HepG2 (cell line): ENCODE data around the gene IL3RA. TPM values are rescaled to one million over a fixed set of nuclear protein-coding genes. Genes with fewer than 3 reads are reported as not detected.

ENCODE experiments used
- AGO2 ChIP-seq: fragments of 200-400 bp; formaldehyde crosslinking; optimal IDR thresholded peaks from 2 replicates; pipeline ENCODE3; 2017; ENCODE audit warnings: mild to moderate bottlenecking, low read depth, low read length, moderate library complexity
- E2F2 ChIP-seq: sonication (generic); formaldehyde crosslinking; IDR thresholded peaks from 2 replicates; pipeline ENCODE4 v1.4.0; 2020; ENCODE audit warnings: missing genetic modification reagents, borderline replicate concordance
- HNRNPH1 ChIP-seq: fragments of 200-400 bp; formaldehyde crosslinking; optimal IDR thresholded peaks from 2 replicates; pipeline ENCODE3; 2017; ENCODE audit warnings: mild to moderate bottlenecking, low read depth, low read length
- HNRNPLL ChIP-seq: fragments of 200-400 bp; formaldehyde crosslinking; IDR thresholded peaks from 2 replicates; pipeline ENCODE4 v1.6.1; 2017; ENCODE audit warnings: mild to moderate bottlenecking, low read depth, low read length; ENCODE audit not compliant: poor library complexity, severe bottlenecking
- MIER2 ChIP-seq: IDR thresholded peaks from 2 replicates; pipeline ENCODE4 v1.6.1; 2016; ENCODE audit warnings: missing biosample characterization, missing genetic modification reagents
- MYC ChIP-seq: sonication (generic); formaldehyde crosslinking; IDR thresholded peaks from 2 replicates; pipeline ENCODE4 v1.9.0; 2021; ENCODE audit warnings: missing genetic modification reagents, borderline replicate concordance
- NCOR1 ChIP-seq: fragments of 200-600 bp; sonication (generic); IDR thresholded peaks from 2 replicates; pipeline ENCODE4 v1.7.0; 2017; ENCODE audit warnings: antibody characterized with exemption, low read length, borderline replicate concordance
- NONO ChIP-seq, 2 experiments: fragments of 450-650 bp in 1 of 2; sonication (generic) in 1 of 2; formaldehyde crosslinking in 1 of 2; IDR thresholded peaks in 1 of 2; conservative IDR thresholded peaks in 1 of 2; 2 replicates each; pipeline versions ENCODE4 v1.6.1 to v1.8.0; 2017 to 2022; ENCODE audit warnings: mild to moderate bottlenecking in 1 of 2, missing genetic modification reagents in 1 of 2, moderate library complexity in 1 of 2
- PATZ1 ChIP-seq: sonication (generic); formaldehyde crosslinking; IDR thresholded peaks from 2 replicates; pipeline ENCODE4 v1.4.0; 2020; ENCODE audit warnings: missing genetic modification reagents
- SP2 ChIP-seq: sonication (generic); formaldehyde crosslinking; IDR thresholded peaks from 2 replicates; pipeline ENCODE4 v1.5.1; 2020; ENCODE audit warnings: mild to moderate bottlenecking, missing genetic modification reagents
- THAP7 ChIP-seq: sonication (generic); formaldehyde crosslinking; IDR thresholded peaks from 2 replicates; pipeline ENCODE4 v1.8.1; 2023; ENCODE audit warnings: mild to moderate bottlenecking, missing genetic modification reagents
- ZBTB37 ChIP-seq: sonication (generic); formaldehyde crosslinking; IDR thresholded peaks from 2 replicates; pipeline ENCODE4 v1.4.0; 2020; ENCODE audit warnings: mild to moderate bottlenecking, missing genetic modification reagents
- ZBTB46 ChIP-seq: sonication (generic); formaldehyde crosslinking; IDR thresholded peaks from 2 replicates; pipeline ENCODE4 v1.4.0; 2020; ENCODE audit warnings: mild to moderate bottlenecking, missing genetic modification reagents, borderline replicate concordance
- ZNF549 ChIP-seq: sonication (generic); formaldehyde crosslinking; IDR thresholded peaks from 2 replicates; pipeline ENCODE4 v1.5.0; 2020; ENCODE audit warnings: missing genetic modification reagents
- ZNF562 ChIP-seq: sonication (generic); formaldehyde crosslinking; IDR thresholded peaks from 2 replicates; pipeline ENCODE4 v1.8.0; 2022; ENCODE audit warnings: missing genetic modification reagents, borderline replicate concordance
- ZNF576 ChIP-seq: sonication (generic); formaldehyde crosslinking; IDR thresholded peaks from 2 replicates; pipeline ENCODE4 v1.4.0; 2020; ENCODE audit warnings: mild to moderate bottlenecking, missing genetic modification reagents
- ZNF598 ChIP-seq: sonication (generic); formaldehyde crosslinking; IDR thresholded peaks from 2 replicates; pipeline ENCODE4 v1.5.1; 2020; ENCODE audit warnings: mild to moderate bottlenecking, missing genetic modification reagents, borderline replicate concordance
- ZNF749 ChIP-seq: sonication (generic); formaldehyde crosslinking; IDR thresholded peaks from 2 replicates; pipeline ENCODE4 v1.8.0; 2022; ENCODE audit warnings: mild to moderate bottlenecking, missing genetic modification reagents, moderate library complexity, borderline replicate concordance
- ZNF768 ChIP-seq: sonication (generic); formaldehyde crosslinking; IDR thresholded peaks from 2 replicates; pipeline ENCODE4 v1.4.0; 2020; ENCODE audit warnings: missing genetic modification reagents
- ZNF879 ChIP-seq: sonication (generic); formaldehyde crosslinking; IDR thresholded peaks from 2 replicates; pipeline ENCODE4 v1.8.1; 2023; ENCODE audit warnings: missing genetic modification reagents
- polyA plus RNA-seq, 8 experiments: library from polyadenylated mRNA; depleted of rRNA in 3 of 8; stranded (reverse) in 7 of 8; unstranded in 1 of 8; fragments of >200 nt; fragmentation: Illumina TruSeq in 4 of 8; extraction: Trizol in 4 of 8; gene quantifications; 2 replicates each; pipeline versions ENCODE4 v1.2.1 to v1.2.3, GENCODE V29; 2011 to 2016; ENCODE audit warnings: low read depth in 4 of 8, missing spikeins in 1 of 8, mixed read lengths in 1 of 8; ENCODE audit not compliant: insufficient read depth in 1 of 8
- total RNA-seq, 5 experiments: library from RNA; depleted of rRNA; stranded (reverse); fragments of >200 nt; fragmentation: Illumina TruSeq; extraction: Trizol; gene quantifications; 2 replicates each; pipeline ENCODE4 v1.2.3, GENCODE V29; 2016; ENCODE audit warnings: low read depth in 1 of 5

The IL3RA gene
- total and polyA plus RNA-seq, 2 of the 13 experiments (the other 11 are each of a cell fraction or from before 2014, with no cell fraction given), result not detected

GRCh38 chrX:1391707-1392375 lies 55.3 kb downstream of the IL3RA start, which contains the start of gene SLC25A6 (continued):
- TF ChIP-seq PATZ1 (CRISPR knock-in tag) (peak; percentile 63), ZNF576 (CRISPR knock-in tag) (peak; percentile 94), ZBTB37 (no peak), ZNF879 (0 out of 2 replicates have a peak, but pooled peaks have one; percentile 70), AGO2 (peak; percentile 98), MIER2 (peak; percentile 10; the same call in 1 of the 2 replicates), ZNF598 (CRISPR knock-in tag) (no peak; the same call in 1 of the 2 replicates), ZBTB46 (CRISPR knock-in tag) (no peak), ZNF549 (CRISPR knock-in tag) (no peak), ZNF749 (CRISPR knock-in tag) (0 out of 2 replicates have a peak, but pooled peaks have one; percentile 38), MYC (CRISPR knock-in tag) (peak; percentile 98), HNRNPLL (peak; percentile 57), E2F2 (CRISPR knock-in tag) (peak; percentile 86; the same call in 1 of the 2 replicates), THAP7 (CRISPR knock-in tag) (peak; percentile 47; the same call in 1 of the 2 replicates), SP2 (CRISPR knock-in tag) (peak; percentile 88), NONO (IDR thresholded peaks at IDR 0.05) (no peak), NONO (CRISPR knock-in tag; conservative IDR thresholded peaks at IDR 0.05) (no peak), HNRNPH1 (no peak), ZNF768 (peak; percentile 81; the same call in 1 of the 2 replicates), NCOR1 (no peak), ZNF562 (no peak)
